Ectodermal cell (in vitro differentiated cells): ENCODE measurements around the gene ZNF319.

Experiments
- H3K27ac ChIP-seq: 2 replicates; pipeline ENCODE4 v1.7.0; 2013; ENCODE audit warnings: mild to moderate bottlenecking, low read depth, low read length; ENCODE audit not compliant: insufficient read depth, poor library complexity, severe bottlenecking
- H3K27me3 ChIP-seq: 2 replicates; pipeline ENCODE4 v1.7.0; 2013; ENCODE audit warnings: mild to moderate bottlenecking, low read length; ENCODE audit not compliant: insufficient read depth, control insufficient read depth, poor library complexity, severe bottlenecking
- H3K36me3 ChIP-seq: one replicate; pipeline ENCODE4 v1.7.0; 2013; ENCODE audit warnings: low read length; ENCODE audit not compliant: control insufficient read depth, insufficient read depth
- H3K4me1 ChIP-seq: one replicate; pipeline ENCODE4 v1.7.0; 2013; ENCODE audit warnings: low read length; ENCODE audit not compliant: control insufficient read depth, insufficient read depth
- H3K4me3 ChIP-seq: 2 replicates; pipeline ENCODE4 v1.7.0; 2013; ENCODE audit warnings: low read depth, low read length, control low read depth; ENCODE audit not compliant: insufficient read depth
- H3K9me3 ChIP-seq: 2 replicates; pipeline ENCODE4 v1.7.0; 2013; ENCODE audit warnings: mild to moderate bottlenecking, low read length, moderate library complexity; ENCODE audit not compliant: control insufficient read depth
- WGBS, 2 experiments: methylation state at CpG; one replicate each; pipeline ENCODE4 v1.1.7; 2013; ENCODE audit warnings: missing lambda C conversion rate in 2 of 2; 5-methylcytosine and 5-hydroxymethylcytosine counted together

ZNF319 gene

GRCh38 chr16:58036943-58037342 lies 36.5 kb upstream of the ZNF319 start:
- H3K27ac ChIP-seq, result no peak overlapping the region
- H3K9me3 ChIP-seq, result no peaks in the 10 kb centered on the region
- H3K4me3 ChIP-seq, result no peak overlapping the region
- H3K27me3 ChIP-seq, result no peaks in the 10 kb centered on the region
- WGBS, 2 experiments, result 95 to 96% methylated on average over 6 of the region's 6 CpGs
- H3K4me1 ChIP-seq, result peaks cover 9% of the 10 kb centered on the region
- no peaks in the 10 kb centered on the region for H3K36me3 ChIP-seq

- peaks cover 9% of the 10 kb centered on the region for H3K4me1 ChIP-seq
- H3K36me3 ChIP-seq, result no peaks in the 10 kb centered on the region
- no peak overlapping the region for H3K4me3 ChIP-seq
- 92 to 93% methylated on average over 14 of the region's 14 CpGs for WGBS, 2 experiments
- no peaks in the 10 kb centered on the region for H3K9me3 ChIP-seq
- no peak overlapping the region for H3K27ac ChIP-seq
- H3K27me3 ChIP-seq, result no peaks in the 10 kb centered on the region
These were observed 35.1 kb upstream of the ZNF319 start for GRCh38 chr16:58035356-58036170.

DNA sequence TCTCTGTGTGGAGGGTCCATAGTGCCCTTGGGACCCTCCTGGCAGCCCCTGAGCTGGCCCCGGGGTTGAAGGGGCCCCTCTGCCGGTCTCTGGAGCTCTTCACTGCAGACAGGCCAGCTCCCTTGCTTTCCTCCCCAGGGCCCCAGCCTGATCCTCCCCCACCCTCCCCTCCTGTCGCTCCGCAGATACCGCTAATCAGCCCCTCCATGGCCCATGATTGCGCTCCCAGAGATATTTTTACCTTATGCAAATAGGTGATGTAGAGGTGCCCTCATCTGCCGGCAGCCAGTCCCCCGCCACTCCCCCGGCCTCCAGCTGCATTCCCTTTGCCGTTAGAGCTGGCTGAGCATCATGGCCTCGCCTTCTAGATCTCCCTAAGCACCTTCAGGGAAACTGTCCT lies 34.3 kb upstream of the ZNF319 start:
- H3K27me3 ChIP-seq, result no peaks in the 10 kb centered on the region
- 91 to 93% methylated on average over 8 to 11 of the region's 11 CpGs for WGBS, 2 experiments
- peaks cover 12% of the 10 kb centered on the region for H3K4me1 ChIP-seq
- no peaks in the 10 kb centered on the region for H3K36me3 ChIP-seq
- no peak overlapping the region for H3K4me3 ChIP-seq
- H3K27ac ChIP-seq, result no peak overlapping the region
- no peaks in the 10 kb centered on the region for H3K9me3 ChIP-seq

DNA sequence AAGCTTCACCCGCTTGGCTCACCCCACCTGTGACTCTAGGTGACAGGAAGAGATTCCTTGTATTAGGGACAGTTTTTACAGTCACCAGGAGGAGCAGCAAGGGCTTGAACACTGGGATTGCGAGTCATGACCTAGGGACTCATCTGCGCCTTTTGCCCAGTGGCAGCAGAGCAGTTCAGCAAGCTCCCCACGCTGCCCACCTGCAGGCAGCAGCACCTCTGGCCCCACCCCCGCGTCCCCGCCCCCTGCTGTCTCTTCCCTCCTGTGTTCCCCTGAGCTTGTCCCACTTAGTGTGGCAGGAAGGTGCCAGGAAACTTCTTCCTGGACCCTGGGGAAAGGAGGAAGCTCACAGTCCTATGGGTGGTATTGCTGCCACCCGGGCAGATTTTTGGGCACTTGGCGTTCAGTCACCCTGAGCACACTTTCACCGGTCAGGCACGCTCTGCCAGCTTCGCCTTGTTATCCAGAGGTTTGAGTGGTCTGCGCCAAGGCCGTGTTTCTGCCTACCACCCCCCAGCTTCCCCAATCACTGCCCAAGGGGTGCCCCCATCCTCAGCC lies 33.7 kb upstream of the ZNF319 start:
- Histone ChIP-seq H3K27me3 (no peaks in the 10 kb centered on the region), H3K4me3 (no peak overlapping the region), H3K27ac (no peak overlapping the region), H3K4me1 (peaks cover 17% of the 10 kb centered on the region), H3K36me3 (no peaks in the 10 kb centered on the region), H3K9me3 (no peaks in the 10 kb centered on the region)
- whole genome bisulfite sequencing, 2 experiments, result 92 to 96% methylated on average over 14 of the region's 14 CpGs

DNA sequence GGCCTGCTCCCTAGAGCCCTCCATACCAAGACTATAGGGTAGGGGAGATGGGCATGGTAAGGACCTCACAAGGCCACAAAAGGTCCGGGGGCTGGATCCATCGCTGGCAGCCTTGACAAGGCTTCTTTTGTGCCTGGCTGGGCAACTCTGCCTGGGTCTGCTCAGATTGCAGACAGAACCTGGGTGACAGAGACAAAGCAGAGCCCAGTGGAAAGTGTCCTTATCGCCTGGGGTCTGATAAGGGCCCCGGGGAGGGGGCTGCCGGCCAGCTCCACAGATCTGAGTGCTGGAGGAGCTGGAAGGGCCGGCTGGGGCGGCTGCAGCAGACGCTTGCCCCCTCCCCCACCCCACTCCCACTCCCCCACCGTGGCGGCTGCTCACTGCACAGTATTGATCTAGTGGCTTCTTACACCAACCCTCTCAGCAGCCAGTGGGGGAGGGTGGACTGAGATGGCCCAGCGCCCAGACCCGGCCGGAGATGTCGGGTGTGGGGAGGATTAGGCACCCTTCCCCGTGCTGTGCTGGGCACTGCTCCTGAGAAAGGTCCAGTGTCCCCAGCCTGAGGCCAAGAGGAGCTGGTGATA lies 32.3 kb upstream of the ZNF319 start:
- no peaks in the 10 kb centered on the region for H3K27me3 ChIP-seq
- no peak overlapping the region for H3K4me3 ChIP-seq
- WGBS, 2 experiments, result 73 to 80% methylated on average over 13 to 15 of the region's 15 CpGs
- peaks cover 20% of the 10 kb centered on the region for H3K4me1 ChIP-seq
- H3K9me3 ChIP-seq, result no peaks in the 10 kb centered on the region
- no peak overlapping the region for H3K27ac ChIP-seq
- H3K36me3 ChIP-seq, result no peaks in the 10 kb centered on the region

DNA sequence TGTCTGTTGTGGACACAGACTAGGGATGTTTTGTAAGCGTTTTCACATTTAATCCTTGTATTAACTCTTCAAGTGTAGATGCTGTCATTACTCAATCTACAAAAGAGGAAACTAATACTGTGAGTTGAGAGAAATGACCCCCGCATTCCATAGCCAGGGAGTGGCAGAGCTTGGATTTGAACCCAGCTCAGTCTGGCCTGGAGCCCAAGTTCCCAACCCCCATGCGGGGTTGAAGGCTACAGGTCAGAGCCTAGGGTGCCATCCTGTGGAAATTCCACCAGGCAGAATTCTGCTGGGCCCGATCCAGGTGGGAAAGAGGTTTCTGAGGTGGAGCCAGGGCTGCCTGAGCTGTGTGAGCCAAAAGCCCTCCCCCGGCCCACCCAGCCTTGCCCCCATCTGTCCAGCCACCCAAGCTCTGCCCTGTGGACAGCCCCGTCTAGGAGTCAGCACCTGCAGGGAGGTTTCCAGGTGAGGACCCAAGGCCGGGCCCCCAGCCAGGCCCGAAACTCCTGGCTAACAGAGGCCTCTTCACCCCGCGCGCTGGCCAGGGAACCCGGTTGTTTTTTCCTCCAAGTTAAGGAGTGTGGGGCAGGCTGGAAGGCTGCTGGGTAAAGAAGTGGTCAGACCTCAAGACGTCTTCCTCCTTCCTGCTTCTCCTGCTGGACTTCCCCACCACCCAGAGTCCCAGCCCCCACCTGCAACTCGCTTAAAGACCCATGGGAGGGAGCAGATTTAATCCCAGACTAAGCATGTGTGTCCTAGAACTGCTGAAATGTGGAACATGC lies 30.7 kb upstream of the ZNF319 start:
- H3K9me3 ChIP-seq, result no peaks in the 10 kb centered on the region
- no peaks in the 10 kb centered on the region for H3K36me3 ChIP-seq
- peaks cover 25% of the 10 kb centered on the region for H3K4me1 ChIP-seq
- H3K27me3 ChIP-seq, result peaks cover 13% of the 10 kb centered on the region
- WGBS, 2 experiments, result 76 to 78% methylated on average over 14 of the region's 14 CpGs
- H3K27ac ChIP-seq, result no peak overlapping the region
- H3K4me3 ChIP-seq, result no peak overlapping the region

DNA sequence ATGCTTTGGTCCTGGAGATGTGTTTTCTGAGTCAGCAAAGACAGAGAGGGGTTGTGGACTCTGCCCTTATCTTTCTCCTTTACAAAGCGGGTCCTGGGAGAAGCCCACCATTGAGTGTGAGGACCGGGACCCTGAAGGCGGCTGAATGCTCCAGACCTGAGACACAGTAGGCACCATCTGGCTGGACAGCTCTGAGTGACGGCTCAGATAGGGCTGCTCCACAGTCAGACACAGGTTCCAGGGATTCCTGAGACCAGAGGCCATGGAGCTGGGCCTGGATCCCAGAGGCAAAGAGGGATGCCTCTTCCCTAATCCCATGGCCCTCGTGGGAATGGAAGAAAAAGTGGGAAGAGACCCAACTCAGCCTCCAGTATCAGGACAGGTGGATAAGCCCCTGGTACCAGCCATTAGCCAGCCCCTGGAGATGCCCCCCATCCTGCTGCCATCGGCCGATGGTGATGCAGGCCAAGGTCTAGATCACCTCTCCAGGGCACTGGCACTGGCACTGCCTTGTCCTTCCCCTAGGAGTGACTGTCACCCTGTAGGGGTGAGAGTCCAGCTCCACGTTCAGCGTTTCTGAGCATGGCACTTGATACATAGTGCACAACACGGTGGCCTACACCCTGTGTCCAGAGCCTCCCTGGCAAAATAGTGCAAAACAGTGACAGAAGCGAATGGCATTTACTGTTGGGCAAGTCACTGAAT lies 29.8 kb upstream of the ZNF319 start:
- H3K4me1 ChIP-seq, result peaks cover 25% of the 10 kb centered on the region
- H3K27me3 ChIP-seq, result peaks cover 22% of the 10 kb centered on the region
- no peaks in the 10 kb centered on the region for H3K36me3 ChIP-seq
- 94% methylated on average over 11 of the region's 11 CpGs for WGBS, 2 experiments
- no peaks in the 10 kb centered on the region for H3K9me3 ChIP-seq
- H3K4me3 ChIP-seq, result no peak overlapping the region
- H3K27ac ChIP-seq, result no peak overlapping the region

- 90 to 92% methylated on average over 2 of the region's 2 CpGs for WGBS, 2 experiments
- Histone ChIP-seq H3K27me3 (peaks cover 31% of the 10 kb centered on the region), H3K36me3 (no peaks in the 10 kb centered on the region), H3K9me3 (no peaks in the 10 kb centered on the region), H3K4me1 (peaks cover 25% of the 10 kb centered on the region), H3K27ac (no peak overlapping the region), H3K4me3 (no peak overlapping the region)
These were observed 28.9 kb upstream of the ZNF319 start for GRCh38 chr16:58029410-58029809.

DNA sequence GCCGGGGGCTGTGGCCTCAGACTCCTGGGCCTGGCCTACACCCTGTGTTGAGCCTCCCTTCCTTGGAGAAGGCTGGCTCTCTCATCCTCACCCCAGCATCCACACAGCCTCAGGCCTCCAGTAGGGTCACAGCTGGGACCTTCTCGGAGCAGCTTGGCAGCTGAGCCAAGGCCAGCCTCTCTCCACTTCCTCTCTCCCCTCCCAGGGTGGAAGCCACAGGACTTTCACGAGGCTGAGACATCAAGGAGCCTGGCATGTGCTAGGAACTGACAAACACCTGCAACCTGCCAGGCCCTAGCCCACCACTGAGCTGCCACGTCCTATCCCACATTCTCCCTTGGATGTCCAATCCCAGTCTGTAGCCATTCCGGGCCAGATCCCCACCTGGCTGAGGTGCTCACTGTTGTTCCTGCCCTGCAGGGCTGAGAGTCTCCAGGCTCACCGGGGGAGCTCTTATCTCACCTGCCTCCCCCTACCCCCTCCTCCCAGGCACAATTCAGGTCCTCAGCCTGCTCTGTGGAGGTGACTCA lies 28.1 kb upstream of the ZNF319 start:
- WGBS, 2 experiments, result 82 to 86% methylated on average over 6 of the region's 6 CpGs
- Histone ChIP-seq H3K27me3 (peaks cover 39% of the 10 kb centered on the region), H3K27ac (no peak overlapping the region), H3K4me3 (no peak overlapping the region), H3K36me3 (no peaks in the 10 kb centered on the region), H3K9me3 (no peaks in the 10 kb centered on the region), H3K4me1 (peaks cover 25% of the 10 kb centered on the region)
